Measurements from ENCODE around the gene MPRIP. TPM values are rescaled to one million over a fixed set of nuclear protein-coding genes. Genes with fewer than 3 reads are reported as not detected.
A peak's percentile ranks its signal among the peaks of the same experiment; 100 is the strongest.

The MPRIP gene
- total RNA-seq, 1 experiment from 2014 or later: 338 TPM

DNA sequence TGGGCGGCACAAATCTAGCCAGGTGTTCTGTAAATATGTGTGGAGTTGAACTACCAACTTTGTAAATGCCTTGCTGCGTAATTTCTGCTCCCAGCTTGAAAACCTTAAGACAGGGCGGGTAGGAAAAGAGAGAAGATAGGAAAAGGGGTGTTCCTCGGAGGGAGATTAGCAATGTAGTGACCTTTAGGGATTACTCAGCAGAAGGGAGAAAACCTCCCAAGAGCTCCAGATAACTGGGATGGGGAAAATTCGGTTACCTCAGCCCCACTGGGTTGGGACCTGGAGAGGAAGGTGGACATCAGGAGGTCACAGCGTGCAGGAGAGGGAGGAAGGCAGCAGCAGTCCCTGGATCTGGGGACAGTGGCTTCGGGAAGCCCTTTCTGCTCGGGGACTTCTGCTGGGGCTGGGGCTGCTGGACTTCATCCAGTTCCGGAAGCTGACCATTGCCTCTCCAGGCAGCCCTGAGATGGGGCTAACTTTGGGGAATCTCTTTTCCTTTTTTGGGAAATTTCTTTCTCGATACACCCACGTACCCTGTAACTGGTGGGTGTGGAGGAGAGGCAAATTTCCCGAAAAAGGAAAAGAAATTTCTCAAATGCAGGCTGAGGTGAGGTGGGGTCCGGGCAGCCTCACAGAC is 39.2 kb downstream of the MPRIP start:
- Mint-ChIP-seq H3K4me3 (ENCODE audit: low read depth, unreplicated experiment) (no peak overlapping the region), H3K36me3 (ENCODE audit: insufficient read depth, unreplicated experiment) (peaks cover 71% of the 10 kb centered on the region)
- intact Hi-C loops (cut with micrococcal nuclease; ENCODE audit: unreplicated experiment): no loop called here

DNA sequence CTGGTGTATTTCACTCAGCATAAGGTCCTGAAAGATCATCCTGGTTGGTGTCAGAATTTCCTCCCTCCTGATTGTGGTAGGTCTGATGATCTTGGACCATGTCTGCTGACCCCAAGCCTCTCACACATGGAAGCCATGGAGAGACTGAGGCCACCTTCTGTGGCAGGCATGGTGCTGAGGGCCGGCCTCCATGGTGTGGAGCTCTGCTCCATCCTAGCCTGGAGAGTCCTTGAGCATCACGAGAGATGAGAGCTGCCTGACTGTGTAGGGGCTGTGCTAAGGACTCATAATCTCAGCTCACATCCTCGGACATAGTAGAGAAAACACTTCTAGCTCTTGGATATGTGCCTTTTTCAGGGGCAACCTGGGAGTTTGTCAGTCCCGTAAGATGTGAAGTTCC is 40.6 kb downstream of the MPRIP start:
- BruUV-seq (replicated peaks): no TSS peak

More for the DNA sequence above, 39.2 kb downstream of the MPRIP start:
- Mint-ChIP-seq H3K27me3 (ENCODE audit: unreplicated experiment) (no peaks in the 10 kb centered on the region), H3K9me3 (ENCODE audit: low read depth, unreplicated experiment) (no peaks in the 10 kb centered on the region), H3K27ac (ENCODE audit: unreplicated experiment) (peak overlapping the region; percentile 33), H3K4me1 (ENCODE audit: low read depth, unreplicated experiment) (peaks cover 25% of the 10 kb centered on the region)
- TF ChIP-seq, protein P1, sequence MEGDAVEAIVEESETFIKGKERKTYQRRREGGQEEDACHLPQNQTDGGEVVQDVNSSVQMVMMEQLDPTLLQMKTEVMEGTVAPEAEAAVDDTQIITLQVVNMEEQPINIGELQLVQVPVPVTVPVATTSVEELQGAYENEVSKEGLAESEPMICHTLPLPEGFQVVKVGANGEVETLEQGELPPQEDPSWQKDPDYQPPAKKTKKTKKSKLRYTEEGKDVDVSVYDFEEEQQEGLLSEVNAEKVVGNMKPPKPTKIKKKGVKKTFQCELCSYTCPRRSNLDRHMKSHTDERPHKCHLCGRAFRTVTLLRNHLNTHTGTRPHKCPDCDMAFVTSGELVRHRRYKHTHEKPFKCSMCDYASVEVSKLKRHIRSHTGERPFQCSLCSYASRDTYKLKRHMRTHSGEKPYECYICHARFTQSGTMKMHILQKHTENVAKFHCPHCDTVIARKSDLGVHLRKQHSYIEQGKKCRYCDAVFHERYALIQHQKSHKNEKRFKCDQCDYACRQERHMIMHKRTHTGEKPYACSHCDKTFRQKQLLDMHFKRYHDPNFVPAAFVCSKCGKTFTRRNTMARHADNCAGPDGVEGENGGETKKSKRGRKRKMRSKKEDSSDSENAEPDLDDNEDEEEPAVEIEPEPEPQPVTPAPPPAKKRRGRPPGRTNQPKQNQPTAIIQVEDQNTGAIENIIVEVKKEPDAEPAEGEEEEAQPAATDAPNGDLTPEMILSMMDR (IDR thresholded peaks at IDR 0.05; ENCODE audit: unreplicated experiment): no peak
- CTCF ChIA-PET: no interaction called here
- DNase-seq: no peak
- BruUV-seq (replicated peaks): no TSS peak

DNA sequence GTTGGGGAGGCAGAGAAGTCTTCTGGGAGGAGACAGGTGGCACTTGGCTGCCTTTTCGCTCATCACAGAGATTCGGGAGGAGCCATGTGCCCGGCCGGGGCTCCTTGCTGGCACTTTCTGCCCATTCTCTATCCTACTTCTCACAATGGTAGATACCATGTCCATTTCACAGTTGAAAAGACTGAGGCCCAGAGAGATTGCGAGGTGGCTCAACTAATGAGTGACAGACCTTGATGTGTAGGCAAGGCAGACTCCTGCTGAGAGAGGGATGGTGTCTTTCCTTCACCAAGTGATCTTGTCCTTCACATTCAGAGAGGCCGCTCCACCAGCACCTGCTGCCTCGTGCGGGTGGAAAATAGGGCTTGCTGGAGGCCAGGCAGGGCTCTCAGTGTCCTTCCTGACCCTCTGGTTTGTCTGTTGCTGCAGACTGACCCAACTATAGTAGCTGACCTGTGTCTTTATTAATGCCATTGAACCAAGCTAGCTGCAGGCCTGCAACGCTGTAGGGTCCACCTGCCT is 42.1 kb downstream of the MPRIP start:
- Mint-ChIP-seq H3K27ac (ENCODE audit: unreplicated experiment) (no peak overlapping the region), H3K4me3 (ENCODE audit: low read depth, unreplicated experiment) (no peak overlapping the region), H3K4me1 (ENCODE audit: low read depth, unreplicated experiment) (peaks cover 25% of the 10 kb centered on the region), H3K27me3 (ENCODE audit: unreplicated experiment) (no peaks in the 10 kb centered on the region), H3K9me3 (ENCODE audit: low read depth, unreplicated experiment) (no peaks in the 10 kb centered on the region), H3K36me3 (ENCODE audit: insufficient read depth, unreplicated experiment) (peaks cover 68% of the 10 kb centered on the region)
- BruUV-seq (replicated peaks): no TSS peak
- CTCF ChIA-PET: no interaction called here
- DNase-seq: no peak
- TF ChIP-seq, protein P1 (IDR thresholded peaks at IDR 0.05; ENCODE audit: unreplicated experiment): no peak
- intact Hi-C loops (cut with micrococcal nuclease; ENCODE audit: unreplicated experiment): no loop called here

More for the DNA sequence above, 40.6 kb downstream of the MPRIP start:
- CTCF ChIA-PET: no interaction called here
- no peaks in the 10 kb centered on the region for H3K27me3 Mint-ChIP-seq (ENCODE audit: unreplicated experiment)
- H3K4me1 Mint-ChIP-seq (ENCODE audit: low read depth, unreplicated experiment): peaks cover 24% of the 10 kb centered on the region
- TF ChIP-seq, protein P1 (IDR thresholded peaks at IDR 0.05; ENCODE audit: unreplicated experiment): no peak
- no peaks in the 10 kb centered on the region for H3K9me3 Mint-ChIP-seq (ENCODE audit: low read depth, unreplicated experiment)
- peaks cover 70% of the 10 kb centered on the region for H3K36me3 Mint-ChIP-seq (ENCODE audit: insufficient read depth, unreplicated experiment)
- intact Hi-C loops (cut with micrococcal nuclease; ENCODE audit: unreplicated experiment): no loop called here
- no peak overlapping the region for H3K27ac Mint-ChIP-seq (ENCODE audit: unreplicated experiment)
- no peak for DNase-seq
- H3K4me3 Mint-ChIP-seq (ENCODE audit: low read depth, unreplicated experiment): no peak overlapping the region

DNA sequence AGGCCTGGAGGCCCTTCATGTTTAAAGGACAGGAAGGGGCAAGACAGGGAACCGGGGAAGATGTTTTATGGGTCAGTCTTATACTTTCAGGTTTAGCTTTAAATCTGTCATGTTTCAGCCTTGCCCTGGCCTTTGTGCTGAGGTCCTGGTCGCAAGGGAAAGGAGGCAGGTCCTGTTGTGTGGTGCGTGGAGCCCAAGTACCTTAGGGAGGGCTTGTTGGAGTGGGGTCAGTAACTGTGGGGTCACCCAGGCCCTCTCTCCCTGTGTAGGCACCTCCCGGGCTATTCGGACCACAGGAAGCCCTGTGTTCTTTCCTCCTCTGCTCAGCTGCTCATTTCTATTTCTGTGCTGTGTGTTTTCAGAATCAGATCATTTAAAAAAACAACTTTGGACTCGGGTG is 42.7 kb downstream of the MPRIP start:
- Mint-ChIP-seq H3K4me1 (ENCODE audit: low read depth, unreplicated experiment) (peaks cover 30% of the 10 kb centered on the region), H3K27me3 (ENCODE audit: unreplicated experiment) (no peaks in the 10 kb centered on the region), H3K27ac (ENCODE audit: unreplicated experiment) (no peak overlapping the region), H3K4me3 (ENCODE audit: low read depth, unreplicated experiment) (no peak overlapping the region), H3K9me3 (ENCODE audit: low read depth, unreplicated experiment) (no peaks in the 10 kb centered on the region), H3K36me3 (ENCODE audit: insufficient read depth, unreplicated experiment) (peaks cover 64% of the 10 kb centered on the region)
- no peak for DNase-seq
- BruUV-seq (replicated peaks): no TSS peak
- CTCF ChIA-PET: no interaction called here
- TF ChIP-seq, protein P1 (IDR thresholded peaks at IDR 0.05; ENCODE audit: unreplicated experiment): no peak
- intact Hi-C loops (cut with micrococcal nuclease; ENCODE audit: unreplicated experiment): no loop called here

All from Calu3 (cell line).